Smooth muscle cell (in vitro differentiated cells): ENCODE data around the gene EPS8L1. TPM values are rescaled to one million over a fixed set of nuclear protein-coding genes. Genes with fewer than 3 reads are reported as not detected.
"Not testable (repeated sequence)": the region's sequence is repeated elsewhere in the genome, so short reads cannot be mapped to it uniquely, and the experiment has no call there.

Experiments used
- DNase-seq: peaks from one replicate; lab custom pipeline; 2025; ENCODE audit not compliant: unreplicated experiment; lab: John Stamatoyannopoulos, UW
- H2AFZ ChIP-seq: fragments of 200-600 bp; sonication (generic); 2 replicates; pipeline ENCODE4 v1.6.0; 2016; ENCODE audit warnings: antibody characterized with exemption, low read depth, mild to moderate bottlenecking
- H3F3A ChIP-seq: fragments of 200-600 bp; sonication (generic); 2 replicates; pipeline ENCODE4 v1.6.0; 2017; ENCODE audit warnings: antibody characterized with exemption, low read depth
- H3K27ac ChIP-seq: fragments of 200-600 bp; sonication (generic); 2 replicates; pipeline ENCODE4 v1.5.1; 2016; ENCODE audit warnings: low read depth, mild to moderate bottlenecking
- H3K27me3 ChIP-seq: fragments of 200-600 bp; sonication (generic); 2 replicates; pipeline ENCODE4 v1.6.1; 2016; ENCODE audit warnings: low read depth, mild to moderate bottlenecking
- H3K36me3 ChIP-seq: fragments of 200-600 bp; sonication (generic); 2 replicates; pipeline ENCODE4 v1.5.1; 2016; ENCODE audit warnings: low read depth
- H3K4me1 ChIP-seq: fragments of 200-600 bp; sonication (generic); 2 replicates; pipeline ENCODE4 v1.5.1; 2016; ENCODE audit warnings: low read depth
- H3K4me2 ChIP-seq: fragments of 200-600 bp; sonication (generic); 2 replicates; pipeline ENCODE4 v1.6.0; 2016; ENCODE audit warnings: mild to moderate bottlenecking
- H3K4me3 ChIP-seq: fragments of 200-600 bp; sonication (generic); 2 replicates; pipeline ENCODE4 v1.5.1; 2016; ENCODE audit warnings: mild to moderate bottlenecking
- H3K79me2 ChIP-seq: fragments of 200-600 bp; sonication (generic); 2 replicates; pipeline ENCODE4 v1.6.0; 2016; ENCODE audit warnings: low read depth, mild to moderate bottlenecking
- H3K9ac ChIP-seq: fragments of 200-600 bp; sonication (generic); 2 replicates; pipeline ENCODE4 v1.6.0; 2016; ENCODE audit warnings: low read depth
- H3K9me3 ChIP-seq: fragments of 200-600 bp; sonication (generic); replicated peaks from 2 replicates; pipeline ENCODE4 v1.5.1; 2016; ENCODE audit warnings: low read depth
- H4K20me1 ChIP-seq: fragments of 200-600 bp; sonication (generic); 2 replicates; pipeline ENCODE4 v1.6.0; 2016; ENCODE audit warnings: low read depth
- WGBS: methylation state at CpG from one replicate; pipeline ENCODE4 v1.1.7; 2016; ENCODE audit warnings: low lambda C conversion rate; 5-methylcytosine and 5-hydroxymethylcytosine counted together
- polyA plus RNA-seq: library from polyadenylated mRNA; unstranded; fragments of >200 nt; fragmentation: Nextera tagmentation; extraction: Ambion mirVana; gene quantifications from 2 replicates; pipeline ENCODE4 v1.2.1, GENCODE V29; 2016
- total RNA-seq: library from RNA; depleted of rRNA; stranded (reverse); fragments of >200 nt; gene quantifications from 2 replicates; pipeline ENCODE4 v1.2.3, GENCODE V29; 2014
- TF ChIP-seq, protein P1 (sequence below): fragments of 200-600 bp; sonication (generic); IDR thresholded peaks from 2 replicates; pipeline ENCODE4 v1.5.1; 2017; ENCODE audit warnings: borderline replicate concordance, mild to moderate bottlenecking, antibody characterized with exemption; ENCODE audit not compliant: insufficient read depth, poor library complexity, severe bottlenecking

EPS8L1 gene
- total RNA-seq, result 21.4 and 32.9 TPM in 2 replicates
- polyA plus RNA-seq, result 16.8 and 32.6 TPM in 2 replicates

- H3K9me3 ChIP-seq, result no peaks in the 10 kb centered on the region
- H3K27ac ChIP-seq, result no peak within 1 kb of the TSS
- H3F3A ChIP-seq, result no peaks in the 10 kb centered on the region
- H3K9ac ChIP-seq, result no peak within 1 kb of the TSS
- TF ChIP-seq, protein P1, sequence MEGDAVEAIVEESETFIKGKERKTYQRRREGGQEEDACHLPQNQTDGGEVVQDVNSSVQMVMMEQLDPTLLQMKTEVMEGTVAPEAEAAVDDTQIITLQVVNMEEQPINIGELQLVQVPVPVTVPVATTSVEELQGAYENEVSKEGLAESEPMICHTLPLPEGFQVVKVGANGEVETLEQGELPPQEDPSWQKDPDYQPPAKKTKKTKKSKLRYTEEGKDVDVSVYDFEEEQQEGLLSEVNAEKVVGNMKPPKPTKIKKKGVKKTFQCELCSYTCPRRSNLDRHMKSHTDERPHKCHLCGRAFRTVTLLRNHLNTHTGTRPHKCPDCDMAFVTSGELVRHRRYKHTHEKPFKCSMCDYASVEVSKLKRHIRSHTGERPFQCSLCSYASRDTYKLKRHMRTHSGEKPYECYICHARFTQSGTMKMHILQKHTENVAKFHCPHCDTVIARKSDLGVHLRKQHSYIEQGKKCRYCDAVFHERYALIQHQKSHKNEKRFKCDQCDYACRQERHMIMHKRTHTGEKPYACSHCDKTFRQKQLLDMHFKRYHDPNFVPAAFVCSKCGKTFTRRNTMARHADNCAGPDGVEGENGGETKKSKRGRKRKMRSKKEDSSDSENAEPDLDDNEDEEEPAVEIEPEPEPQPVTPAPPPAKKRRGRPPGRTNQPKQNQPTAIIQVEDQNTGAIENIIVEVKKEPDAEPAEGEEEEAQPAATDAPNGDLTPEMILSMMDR, result no peak
- no peak for DNase-seq
- no peak within 1 kb of the TSS for H2AFZ ChIP-seq
- WGBS, result 38% methylated on average over 12 of the region's 18 CpGs
- H3K4me3 ChIP-seq, result peak within 1 kb of the TSS; percentile 21
- H3K4me1 ChIP-seq, result no peaks in the 10 kb centered on the region
- H3K27me3 ChIP-seq, result peaks cover 25% of the 10 kb centered on the region
- H4K20me1 ChIP-seq, result no peaks in the 10 kb centered on the region
- H3K4me2 ChIP-seq, result peak within 1 kb of the TSS; percentile 6
- H3K36me3 ChIP-seq, result no peaks in the 10 kb centered on the region
- no peaks in the 10 kb centered on the region for H3K79me2 ChIP-seq
Observed at GRCh38 chr19:55075371-55075998, at the start of gene EPS8L1. TSS of gene EPS8L1 (plus strand) at chr19:55075869. CDS start at chr19:55076445, 576 bp downstream.

DNA sequence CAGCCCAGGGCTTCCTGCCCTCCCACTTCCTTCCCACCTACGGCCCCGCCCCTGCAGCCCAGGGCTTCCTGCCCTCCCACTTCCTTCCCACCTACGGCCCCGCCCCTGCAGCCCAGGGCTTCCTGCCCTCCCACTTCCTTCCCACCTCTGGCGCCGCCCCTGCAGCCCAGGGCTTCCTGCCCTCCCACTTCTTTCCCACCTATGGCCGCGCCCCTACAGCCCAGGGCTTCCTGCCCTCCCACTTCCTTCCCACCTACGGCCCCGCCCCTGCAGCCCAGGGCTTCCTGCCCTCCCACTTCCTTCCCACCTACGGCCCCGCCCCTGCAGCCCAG is 48.6 kb upstream of the EPS8L1 start:
- not testable (repeated sequence) for H3F3A ChIP-seq, H3K36me3 ChIP-seq, H3K9ac ChIP-seq, H3K4me3 ChIP-seq, H3K79me2 ChIP-seq, DNase-seq, H3K4me2 ChIP-seq, H3K4me1 ChIP-seq, H2AFZ ChIP-seq, H3K27ac ChIP-seq, H3K27me3 ChIP-seq, H3K9me3 ChIP-seq
- WGBS, result no CpG with 5 or more reads among the region's 12 CpGs
- peaks cover 17% of the 10 kb centered on the region for H4K20me1 ChIP-seq

DNA sequence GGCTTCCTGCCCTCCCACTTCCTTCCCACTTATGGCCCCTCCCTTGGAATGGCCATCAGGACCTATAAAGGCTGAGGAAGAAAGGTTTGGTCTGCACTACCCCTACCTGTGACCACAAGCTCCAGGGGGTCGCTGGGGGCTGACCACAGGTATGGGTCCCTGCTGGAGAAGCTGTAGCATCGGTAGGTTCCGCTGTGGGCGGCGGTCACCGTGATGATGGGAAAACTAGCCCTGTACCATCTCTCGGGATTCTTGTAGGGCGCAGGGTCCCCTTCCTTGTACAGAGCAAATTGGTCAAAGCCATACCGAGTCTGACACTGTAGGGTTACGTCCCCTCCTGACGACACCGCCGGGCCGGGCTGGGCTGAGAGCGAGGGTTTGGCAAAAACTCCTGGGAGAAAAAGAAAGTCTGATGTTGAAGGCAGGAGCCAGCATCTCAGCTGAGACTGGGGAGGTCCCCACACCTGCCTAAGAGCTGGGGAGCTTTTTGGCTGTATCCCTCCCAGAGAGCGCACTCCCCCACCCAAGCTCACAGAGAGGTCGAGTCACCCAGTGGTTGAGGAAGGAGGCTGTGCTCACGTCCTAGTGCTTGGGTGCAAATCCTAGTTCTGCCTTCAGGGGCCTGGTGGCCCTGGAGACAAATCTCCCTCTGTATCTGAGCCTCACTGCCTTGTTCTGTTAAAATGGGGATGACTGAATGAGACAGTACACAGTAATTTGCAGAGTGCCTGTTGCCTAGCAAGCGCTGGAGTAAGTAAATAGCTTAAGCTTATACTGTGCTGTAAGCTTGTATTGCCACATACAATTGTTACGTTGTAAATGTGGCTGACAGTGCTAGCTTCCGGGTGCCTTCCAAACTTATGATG is 48.0 kb upstream of the EPS8L1 start:
- H4K20me1 ChIP-seq, result peaks cover 17% of the 10 kb centered on the region
- no peak for DNase-seq
- H3K4me1 ChIP-seq, result no peaks in the 10 kb centered on the region
- H3K27me3 ChIP-seq, result no peaks in the 10 kb centered on the region
- no peak overlapping the region for H3K4me3 ChIP-seq
- no peaks in the 10 kb centered on the region for H3K36me3 ChIP-seq
- H3K9me3 ChIP-seq, result no peaks in the 10 kb centered on the region
- no peaks in the 10 kb centered on the region for H3F3A ChIP-seq
- TF ChIP-seq, protein P1, result no peak
- no peak overlapping the region for H3K27ac ChIP-seq
- H3K9ac ChIP-seq, result no peak overlapping the region
- H3K4me2 ChIP-seq, result no peak overlapping the region
- 90% methylated on average over 21 of the region's 21 CpGs for WGBS
- H2AFZ ChIP-seq, result no peak overlapping the region
- H3K79me2 ChIP-seq, result no peaks in the 10 kb centered on the region

GRCh38 chr19:55028757-55029156 is 46.9 kb upstream of the EPS8L1 start:
- 99% methylated on average over 7 of the region's 7 CpGs for WGBS
- Histone ChIP-seq H3K9me3 (no peaks in the 10 kb centered on the region), H3K27me3 (no peaks in the 10 kb centered on the region), H3K4me3 (no peak overlapping the region), H4K20me1 (peaks cover 17% of the 10 kb centered on the region), H3K27ac (no peak overlapping the region), H3K79me2 (no peaks in the 10 kb centered on the region), H3K4me1 (no peaks in the 10 kb centered on the region), H3K4me2 (no peak overlapping the region), H3K9ac (no peak overlapping the region), H3K36me3 (no peaks in the 10 kb centered on the region), H3F3A (no peaks in the 10 kb centered on the region), H2AFZ (no peak overlapping the region)
- TF ChIP-seq, protein P1, result no peak
- DNase-seq, result no peak
